Tibial artery (tissue), 4 donors: ENCODE measurements around the gene RASSF8.

Experiments used
- DNase-seq, 2 donors: peaks; one replicate each; pipeline ENCODE4 v3.0.0-alpha.2; 2019
- H3K27ac ChIP-seq, 2 donors: fragments of 200-600 bp; sonication (generic) in 1 of 2; 1 replicate in 1 of 2; 2 replicates in 1 of 2; pipeline ENCODE4 v1.5.1; 2018 to 2019; ENCODE audit warnings: mild to moderate bottlenecking in 1 of 2
- H3K27me3 ChIP-seq, 2 donors: fragments of 200-600 bp; sonication (generic) in 1 of 2; one replicate each; pipeline versions ENCODE4 v1.5.1 to v1.6.0; 2016 to 2019
- H3K36me3 ChIP-seq, 3 donors: fragments of 200-600 bp; sonication (generic) in 2 of 3; one replicate each; pipeline ENCODE4 v1.5.1; 2016 to 2019; ENCODE audit warnings: mild to moderate bottlenecking in 2 of 3
- H3K4me1 ChIP-seq, 4 donors: fragments of 200-600 bp; sonication (generic) in 2 of 4; 1 replicate in 3 of 4; 2 replicates in 1 of 4; pipeline ENCODE4 v1.5.1; 2016 to 2019
- H3K4me3 ChIP-seq, 2 donors: fragments of 200-600 bp; sonication (generic) in 1 of 2; 1 replicate in 1 of 2; 2 replicates in 1 of 2; pipeline ENCODE4 v1.5.1; 2018 to 2019; ENCODE audit warnings: mild to moderate bottlenecking in 2 of 2
- H3K9me3 ChIP-seq, 3 donors: fragments of 200-600 bp; sonication (generic) in 1 of 3; one replicate each; pipeline ENCODE4 v1.5.1; 2016 to 2019
- CTCF ChIP-seq, 2 experiments: fragments of 200-600 bp in 1 of 2; fragments of 450-650 bp in 1 of 2; IDR thresholded peaks; one replicate each; pipeline ENCODE4 v1.5.1; 2017 to 2019; ENCODE audit warnings: antibody characterized with exemption in 2 of 2, mild to moderate bottlenecking in 1 of 2, moderate library complexity in 1 of 2
- intact Hi-C: fragments of 100-400 bp; cut with DNase I; formaldehyde crosslinking; loops from one replicate; pipeline ENCODE4 v1.15.0; 2023; ENCODE audit warnings: low total_unique reads

The RASSF8 gene

GRCh38 chr12:25929142-25929541 lies 29.3 kb upstream of the RASSF8 start:
- intact Hi-C loops: no loop called here
- Histone ChIP-seq H3K27ac (no peak overlapping the region), H3K9me3 (no peaks in the 10 kb centered on the region), H3K36me3 (no peaks in the 10 kb centered on the region), H3K4me3 (no peak overlapping the region), H3K4me1 (peaks cover 0 to 11% (median 0%) of the 10 kb centered on the region in 4 donors), H3K27me3 (no peaks in the 10 kb centered on the region)
- no peak for DNase-seq
- no peak for TF ChIP-seq CTCF (IDR thresholded peaks at IDR 0.05)

GRCh38 chr12:25932971-25933370 lies 25.5 kb upstream of the RASSF8 start:
- TF ChIP-seq CTCF (IDR thresholded peaks at IDR 0.05): no peak
- H3K27ac ChIP-seq: no peak overlapping the region
- no peak for DNase-seq
- no peak overlapping the region for H3K4me3 ChIP-seq
- H3K27me3 ChIP-seq: no peaks in the 10 kb centered on the region
- H3K36me3 ChIP-seq: no peaks in the 10 kb centered on the region
- no peaks in the 10 kb centered on the region for H3K9me3 ChIP-seq
- H3K4me1 ChIP-seq: peaks cover 0 to 15% (median 0%) of the 10 kb centered on the region in 4 donors
- intact Hi-C loops: no loop called here

GRCh38 chr12:25934456-25934855 lies 24.0 kb upstream of the RASSF8 start:
- no peak for TF ChIP-seq CTCF (IDR thresholded peaks at IDR 0.05)
- Histone ChIP-seq H3K4me1 (peaks cover 0 to 6% (median 0%) of the 10 kb centered on the region in 4 donors), H3K9me3 (no peaks in the 10 kb centered on the region), H3K27me3 (no peaks in the 10 kb centered on the region), H3K36me3 (no peaks in the 10 kb centered on the region), H3K27ac (no peak overlapping the region), H3K4me3 (no peak overlapping the region)
- intact Hi-C loops: no loop called here
- DNase-seq: no peak

GRCh38 chr12:25935355-25936144 lies 22.9 kb upstream of the RASSF8 start:
- H3K9me3 ChIP-seq: no peaks in the 10 kb centered on the region
- H3K27me3 ChIP-seq: no peaks in the 10 kb centered on the region

GRCh38 chr12:25937096-25937495 lies 21.4 kb upstream of the RASSF8 start:
- DNase-seq: no peak
- Histone ChIP-seq H3K9me3 (no peaks in the 10 kb centered on the region), H3K27ac (no peak overlapping the region), H3K4me3 (no peak overlapping the region), H3K36me3 (no peaks in the 10 kb centered on the region), H3K4me1 (peaks cover 0 to 4% (median 0%) of the 10 kb centered on the region in 4 donors), H3K27me3 (no peaks in the 10 kb centered on the region)
- TF ChIP-seq CTCF (IDR thresholded peaks at IDR 0.05): no peak
- intact Hi-C loops: no loop called here

More at GRCh38 chr12:25935355-25936144, 22.9 kb upstream of the RASSF8 start:
- H3K27ac ChIP-seq: no peak overlapping the region
- intact Hi-C loops: no loop called here
- TF ChIP-seq CTCF (IDR thresholded peaks at IDR 0.05): no peak
- H3K4me3 ChIP-seq: no peak overlapping the region
- no peaks in the 10 kb centered on the region for H3K36me3 ChIP-seq
- peaks cover 0 to 4% (median 0%) of the 10 kb centered on the region in 4 donors for H3K4me1 ChIP-seq
- no peak for DNase-seq
